BJ (cell line): ENCODE data around the gene METTL8. TPM values are rescaled to one million over a fixed set of nuclear protein-coding genes. Genes with fewer than 3 reads are reported as not detected.

Source experiments
- CTCF ChIA-PET: fragments of 350-600 bp; formaldehyde crosslinking; extraction: SDS; loops from one replicate; lab custom pipeline; 2021; ENCODE audit warnings: antibody characterized with exemption, inconsistent platforms; lab: Yijun Ruan, JAX
- POLR2A ChIA-PET: fragments of 300-600 bp; sonication (Branson Sonifier 250); formaldehyde crosslinking; extraction: SDS; loops from one replicate; lab custom pipeline; 2021; ENCODE audit warnings: antibody characterized with exemption; lab: Charles Lee
- DNase-seq: peaks from one replicate; pipeline ENCODE4 v3.0.0-alpha.2; 2011; ENCODE audit warnings: low read depth
- H3K27me3 ChIP-seq: 2 replicates; pipeline ENCODE4 v1.6.0; 2011; ENCODE audit warnings: low read length; ENCODE audit not compliant: control insufficient read depth, insufficient read depth
- H3K36me3 ChIP-seq: 2 replicates; pipeline ENCODE4 v1.5.1; 2011; ENCODE audit warnings: low read length; ENCODE audit not compliant: control insufficient read depth, insufficient read depth
- H3K4me3 ChIP-seq: 2 replicates; pipeline ENCODE4 v1.5.1; 2011; ENCODE audit warnings: low read depth, mild to moderate bottlenecking, control low read depth, low read length
- polyA plus RNA-seq: library from polyadenylated mRNA; depleted of rRNA; stranded (reverse); fragments of >200 nt; gene quantifications from 2 replicates; pipeline ENCODE4 v1.2.3, GENCODE V29; 2011
- TF ChIP-seq, protein P1 (sequence below): IDR thresholded peaks from 2 replicates; pipeline ENCODE4 v1.5.1; 2011; ENCODE audit warnings: low read depth, mild to moderate bottlenecking, control low read depth, inconsistent platforms, low read length, moderate library complexity; ENCODE audit not compliant: insufficient read depth

METTL8 gene
- polyA plus RNA-seq, 1 experiment, result 5.4 TPM

DNA sequence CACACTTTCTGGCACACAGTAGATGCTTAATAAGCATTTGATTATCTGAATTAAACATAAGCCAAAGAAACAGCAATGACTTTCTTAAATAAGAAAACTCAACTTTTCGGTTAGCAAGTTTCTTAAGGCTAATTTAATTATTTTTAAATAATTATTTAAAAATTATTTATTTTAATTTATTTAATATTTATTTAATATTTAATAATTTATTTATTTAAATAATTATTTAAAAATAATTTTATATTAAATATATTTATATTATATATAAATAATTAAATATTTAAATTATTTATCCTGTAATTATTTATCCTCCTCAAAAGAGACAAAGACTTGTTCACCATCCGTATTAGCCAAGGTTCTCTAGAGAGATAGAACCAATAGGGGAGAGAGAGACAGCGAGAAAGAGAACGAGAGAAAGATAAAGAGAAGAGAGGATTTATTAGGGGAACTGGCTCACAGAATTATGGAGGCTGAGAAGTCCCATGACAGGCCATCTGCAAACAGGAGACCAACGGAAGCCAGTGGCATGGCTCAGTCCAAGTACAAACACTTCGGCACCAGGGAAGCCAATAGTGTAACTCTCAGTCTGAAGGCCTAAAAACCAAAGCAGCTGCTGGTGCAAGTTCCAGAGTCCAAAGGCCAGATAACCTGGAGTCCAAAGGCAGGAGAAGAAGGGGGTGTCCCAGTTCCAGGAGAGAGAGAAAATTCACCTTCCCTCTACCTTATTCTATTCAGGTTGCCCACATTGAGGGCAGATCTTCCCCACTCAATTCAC, 125.3 kb downstream of the METTL8 start:
- CTCF ChIA-PET, result no interaction called here
- no peak overlapping the region for H3K4me3 ChIP-seq
- no peaks in the 10 kb centered on the region for H3K27me3 ChIP-seq
- H3K36me3 ChIP-seq, result no peaks in the 10 kb centered on the region
- TF ChIP-seq, protein P1, sequence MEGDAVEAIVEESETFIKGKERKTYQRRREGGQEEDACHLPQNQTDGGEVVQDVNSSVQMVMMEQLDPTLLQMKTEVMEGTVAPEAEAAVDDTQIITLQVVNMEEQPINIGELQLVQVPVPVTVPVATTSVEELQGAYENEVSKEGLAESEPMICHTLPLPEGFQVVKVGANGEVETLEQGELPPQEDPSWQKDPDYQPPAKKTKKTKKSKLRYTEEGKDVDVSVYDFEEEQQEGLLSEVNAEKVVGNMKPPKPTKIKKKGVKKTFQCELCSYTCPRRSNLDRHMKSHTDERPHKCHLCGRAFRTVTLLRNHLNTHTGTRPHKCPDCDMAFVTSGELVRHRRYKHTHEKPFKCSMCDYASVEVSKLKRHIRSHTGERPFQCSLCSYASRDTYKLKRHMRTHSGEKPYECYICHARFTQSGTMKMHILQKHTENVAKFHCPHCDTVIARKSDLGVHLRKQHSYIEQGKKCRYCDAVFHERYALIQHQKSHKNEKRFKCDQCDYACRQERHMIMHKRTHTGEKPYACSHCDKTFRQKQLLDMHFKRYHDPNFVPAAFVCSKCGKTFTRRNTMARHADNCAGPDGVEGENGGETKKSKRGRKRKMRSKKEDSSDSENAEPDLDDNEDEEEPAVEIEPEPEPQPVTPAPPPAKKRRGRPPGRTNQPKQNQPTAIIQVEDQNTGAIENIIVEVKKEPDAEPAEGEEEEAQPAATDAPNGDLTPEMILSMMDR, result no peak
- POLR2A ChIA-PET, result no interaction called here
- DNase-seq, result no peak

DNA sequence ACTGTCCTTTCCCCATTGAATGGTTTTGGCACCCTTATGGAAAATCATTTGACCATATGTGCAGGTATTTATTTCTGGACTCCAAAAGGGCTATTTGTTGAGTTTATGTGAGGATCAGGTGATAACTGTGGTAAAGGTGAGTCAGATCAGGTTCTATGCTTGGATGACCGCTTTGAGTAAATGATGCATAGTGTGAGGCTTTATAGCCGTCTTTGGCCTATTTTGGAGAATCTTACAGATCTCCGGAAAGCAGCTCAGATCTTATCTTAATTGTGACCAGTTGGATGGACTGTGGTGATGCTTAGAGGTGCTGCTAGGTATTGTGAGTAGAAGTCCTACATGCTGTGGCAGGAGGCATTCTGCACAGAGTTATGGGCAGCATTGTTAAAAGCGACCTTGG, 126.2 kb downstream of the METTL8 start:
- ChIA-PET POLR2A (no interaction called here), CTCF (no interaction called here)
- H3K4me3 ChIP-seq, result no peak overlapping the region
- H3K36me3 ChIP-seq, result no peaks in the 10 kb centered on the region
- DNase-seq, result no peak
- no peaks in the 10 kb centered on the region for H3K27me3 ChIP-seq
- TF ChIP-seq, protein P1, result no peak

DNA sequence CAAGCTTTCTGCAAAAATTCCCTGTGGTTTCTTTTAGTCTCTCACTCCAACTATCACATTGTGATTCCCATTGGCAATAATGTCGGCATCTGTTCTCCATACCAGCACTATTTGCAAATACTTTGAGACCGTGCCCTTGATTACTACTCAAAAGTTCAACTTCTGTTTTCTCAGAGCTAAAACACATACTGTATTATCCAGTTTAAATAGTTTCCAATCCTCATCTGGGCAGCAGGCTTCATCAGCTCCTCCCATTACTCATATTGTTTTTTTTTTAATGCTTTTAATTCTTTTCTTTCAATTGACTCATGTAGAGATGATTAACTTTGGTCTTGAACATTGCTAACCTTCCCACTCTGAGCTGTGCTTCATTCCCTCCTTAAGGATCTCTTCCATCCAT, 135.8 kb downstream of the METTL8 start:
- DNase-seq, result peak; percentile 78
- Histone ChIP-seq H3K27me3 (no peaks in the 10 kb centered on the region), H3K36me3 (no peaks in the 10 kb centered on the region), H3K4me3 (no peak overlapping the region)
- ChIA-PET CTCF (interaction anchor here (0.8 kb wide), 1 partner anchor 12 kb away, joined by 3 read pairs; no protein-coding TSS in a partner anchor), POLR2A (interaction anchor here (0.5 to 0.6 kb wide), 2 partner anchors 36 to 315 kb away, joined by 3 read pairs; no protein-coding TSS in a partner anchor)
- TF ChIP-seq, protein P1, result no peak

DNA sequence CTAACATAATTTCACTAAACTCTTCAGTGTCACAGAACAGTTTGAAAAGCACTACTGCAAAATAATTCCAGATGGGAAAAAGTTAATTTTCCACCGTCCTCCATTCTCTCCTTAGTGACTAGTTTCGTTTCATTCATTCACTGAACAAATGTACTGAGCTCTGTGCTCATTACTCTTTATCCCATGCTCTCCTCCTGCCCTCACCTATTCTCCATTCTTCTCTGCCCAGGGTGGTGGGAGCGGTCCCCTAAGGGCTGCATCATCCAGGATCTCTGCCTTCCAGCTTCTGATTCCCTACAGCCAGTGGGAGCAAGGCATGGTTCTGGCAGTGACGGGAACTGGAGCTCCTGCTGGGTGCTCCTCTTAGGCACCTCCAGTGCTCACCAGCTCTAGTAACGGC, 139.2 kb downstream of the METTL8 start:
- no peaks in the 10 kb centered on the region for H3K27me3 ChIP-seq
- TF ChIP-seq, protein P1, result no peak
- no peaks in the 10 kb centered on the region for H3K36me3 ChIP-seq
- POLR2A ChIA-PET, result no interaction called here
- no peak for DNase-seq
- no peak overlapping the region for H3K4me3 ChIP-seq
- CTCF ChIA-PET, result no interaction called here

DNA sequence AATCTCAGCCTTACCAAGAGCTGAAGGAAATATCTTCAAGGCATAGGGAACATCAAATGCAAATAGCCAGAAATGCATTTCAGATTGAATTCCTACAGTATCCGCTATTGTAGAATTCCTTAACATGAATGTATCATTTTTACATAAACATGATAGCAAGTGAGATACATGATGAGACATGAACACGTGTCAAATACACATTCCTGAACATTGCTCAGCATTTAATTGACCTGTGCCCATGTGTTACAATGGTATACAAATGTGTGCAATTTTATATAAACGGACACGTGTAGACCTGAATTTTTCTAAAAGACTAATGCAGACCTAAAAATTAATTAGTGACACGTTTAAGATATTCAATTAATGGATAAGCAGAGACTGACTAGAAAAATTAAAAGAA, 140.1 kb downstream of the METTL8 start:
- no peaks in the 10 kb centered on the region for H3K36me3 ChIP-seq

More for the DNA sequence above, 140.1 kb downstream of the METTL8 start:
- H3K4me3 ChIP-seq, result no peak overlapping the region
- no peaks in the 10 kb centered on the region for H3K27me3 ChIP-seq
- CTCF ChIA-PET, result no interaction called here
- no peak for DNase-seq
- POLR2A ChIA-PET, result no interaction called here
- TF ChIP-seq, protein P1, result no peak
